ENCODE measurements around the gene CTLA4.
"Not testable (repeated sequence)": the region's sequence is repeated elsewhere in the genome, so short reads cannot be mapped to it uniquely, and the experiment has no call there.

The CTLA4 gene

GRCh38 chr2:203859030-203859789 is 8.4 kb upstream of the CTLA4 start:
- DNase-seq = no peak

GRCh38 chr2:203861197-203861596 is 6.4 kb upstream of the CTLA4 start:
- no peak for DNase-seq

DNA sequence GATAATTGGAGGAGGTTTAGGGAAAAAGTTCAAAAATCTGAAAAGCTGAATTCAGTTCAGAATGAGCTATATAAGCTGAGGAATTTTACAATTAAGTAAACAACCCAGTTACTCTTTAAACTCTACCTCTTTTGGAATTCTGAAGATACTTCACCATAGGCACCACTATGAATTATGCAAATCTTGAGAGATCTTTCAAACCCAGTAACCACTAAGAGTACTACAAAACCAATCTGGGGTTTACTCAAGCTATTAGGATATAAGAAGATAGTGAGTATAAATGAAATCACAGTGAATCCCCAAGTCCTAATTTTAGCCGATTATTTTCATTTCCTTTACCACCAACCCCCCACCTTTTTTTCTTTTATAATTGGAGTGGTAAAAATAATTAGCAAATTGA is 6.0 kb upstream of the CTLA4 start:
- DNase-seq = no peak

GRCh38 chr2:203869223-203870042 is 1.9 kb downstream of the CTLA4 start:
- DNase-seq = no peak

DNA sequence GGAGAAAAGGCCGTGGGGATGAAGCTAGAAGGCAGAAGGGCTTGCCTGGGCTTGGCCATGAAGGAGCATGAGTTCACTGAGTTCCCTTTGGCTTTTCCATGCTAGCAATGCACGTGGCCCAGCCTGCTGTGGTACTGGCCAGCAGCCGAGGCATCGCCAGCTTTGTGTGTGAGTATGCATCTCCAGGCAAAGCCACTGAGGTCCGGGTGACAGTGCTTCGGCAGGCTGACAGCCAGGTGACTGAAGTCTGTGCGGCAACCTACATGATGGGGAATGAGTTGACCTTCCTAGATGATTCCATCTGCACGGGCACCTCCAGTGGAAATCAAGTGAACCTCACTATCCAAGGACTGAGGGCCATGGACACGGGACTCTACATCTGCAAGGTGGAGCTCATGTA is 2.9 kb downstream of the CTLA4 start:
- no peak for DNase-seq

- no peak for DNase-seq
Observed at GRCh38 chr2:203870941-203871340, 3.4 kb downstream of the CTLA4 start.

- no peak for DNase-seq
Observed at GRCh38 chr2:203871371-203871983, 3.9 kb downstream of the CTLA4 start.

DNA sequence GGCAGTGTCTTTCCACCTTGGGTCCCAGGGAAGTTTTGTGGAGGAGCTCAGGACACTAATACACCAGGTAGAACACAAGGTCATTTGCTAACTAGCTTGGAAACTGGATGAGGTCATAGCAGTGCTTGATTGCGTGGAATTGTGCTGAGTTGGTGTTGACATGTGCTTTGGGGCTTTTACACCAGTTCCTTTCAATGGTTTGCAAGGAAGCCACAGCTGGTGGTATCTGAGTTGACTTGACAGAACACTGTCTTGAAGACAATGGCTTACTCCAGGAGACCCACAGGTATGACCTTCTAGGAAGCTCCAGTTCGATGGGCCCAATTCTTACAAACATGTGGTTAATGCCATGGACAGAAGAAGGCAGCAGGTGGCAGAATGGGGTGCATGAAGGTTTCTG is 5.9 kb downstream of the CTLA4 start:
- no peak for DNase-seq

- no peak for DNase-seq
Observed at GRCh38 chr2:203873921-203874631, 6.5 kb downstream of the CTLA4 start.

DNA sequence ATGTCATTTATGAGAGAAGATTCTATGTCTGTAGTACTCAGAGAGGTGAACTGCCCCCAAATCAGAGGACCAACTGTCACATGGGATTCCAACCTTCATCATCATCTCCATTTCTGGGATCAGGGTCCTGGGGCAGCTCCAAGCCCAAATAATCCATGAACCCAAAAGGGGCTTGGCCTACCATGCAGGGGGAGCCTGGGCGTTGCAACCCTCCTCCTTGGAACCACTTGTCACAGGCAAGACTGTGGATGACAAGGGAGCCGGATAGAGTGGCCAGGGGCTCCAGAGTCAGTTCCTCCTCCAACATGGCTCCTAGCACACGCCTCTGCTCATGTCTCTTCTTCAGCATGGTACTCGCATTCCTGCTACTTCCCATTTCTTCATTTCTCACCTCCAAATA is 7.9 kb downstream of the CTLA4 start:
- no peak for DNase-seq

GRCh38 chr2:203876328-203876727 is 8.8 kb downstream of the CTLA4 start:
- DNase-seq = no peak

DNA sequence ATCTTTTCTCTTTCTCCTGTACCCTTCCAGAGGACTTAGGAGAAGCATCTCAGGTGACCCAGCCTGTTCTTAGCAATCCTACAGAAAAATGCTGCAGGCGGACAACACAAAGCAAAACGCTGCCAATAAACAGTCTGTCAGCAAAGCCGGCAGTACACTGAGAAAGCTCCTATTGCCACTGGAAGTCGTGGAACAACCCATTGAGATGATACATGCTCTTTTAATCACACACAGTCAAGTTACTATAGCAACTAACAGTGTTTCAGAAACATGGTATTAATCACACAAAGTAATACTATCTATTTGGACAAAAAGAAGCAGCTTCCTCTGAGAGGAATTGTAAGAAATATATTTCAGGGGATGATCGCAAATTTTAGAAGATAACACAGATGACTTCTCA is 10.5 kb downstream of the CTLA4 start:
- DNase-seq = no peak

DNA sequence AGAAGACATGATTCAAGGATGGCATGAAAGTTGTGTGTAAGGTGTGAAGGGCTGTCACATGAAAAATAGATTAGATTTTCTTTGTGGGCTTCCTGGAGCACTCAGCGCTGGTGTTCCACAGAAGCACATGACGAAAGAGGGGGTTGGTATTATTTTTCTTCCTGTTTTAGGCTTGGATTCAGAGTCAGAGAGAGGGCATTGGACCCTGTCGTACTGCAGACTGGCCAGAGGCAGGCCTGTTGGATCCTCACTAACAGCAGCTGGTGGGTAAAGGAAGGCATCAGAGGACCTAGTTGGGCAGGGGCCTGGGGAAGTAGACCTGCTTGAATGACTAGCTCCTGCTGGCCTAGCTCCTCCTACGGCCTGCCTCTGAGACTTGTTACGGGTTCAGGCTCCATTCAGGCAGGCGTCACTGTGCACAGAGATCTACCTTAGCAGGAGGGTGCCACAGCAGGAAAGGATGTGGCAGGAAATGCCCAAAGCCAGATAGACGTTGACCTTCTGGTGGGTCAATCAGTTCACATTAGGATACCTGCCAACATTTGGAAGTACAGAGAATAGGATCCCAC is 13.1 kb downstream of the CTLA4 start:
- DNase-seq = no peak

GRCh38 chr2:203881185-203881584 is 13.6 kb downstream of the CTLA4 start:
- DNase-seq = not testable (repeated sequence)

DNA sequence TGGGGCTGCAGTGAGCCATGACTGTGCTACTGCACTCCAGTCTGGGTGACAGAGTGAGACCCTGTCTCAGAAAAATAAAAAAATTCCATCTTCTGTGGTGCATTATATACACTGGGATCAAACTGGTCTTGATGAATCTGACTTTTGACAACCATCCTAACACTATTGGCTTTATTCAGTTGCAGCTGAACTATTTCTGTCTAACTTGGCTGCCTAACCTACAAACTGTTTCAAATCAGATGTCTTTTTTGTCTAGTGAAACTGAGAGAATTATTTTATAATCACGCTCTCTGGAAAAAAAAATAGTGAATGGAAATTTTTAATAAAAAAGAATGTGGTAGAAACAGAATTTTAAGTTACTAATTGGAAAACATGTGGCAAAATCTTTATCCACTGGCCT is 15.0 kb downstream of the CTLA4 start:
- no peak for DNase-seq

GRCh38 chr2:203886661-203887151 is 19.1 kb downstream of the CTLA4 start:
- no peak for DNase-seq

GRCh38 chr2:203887677-203888076 is 20.1 kb downstream of the CTLA4 start:
- DNase-seq = no peak

- no peak for DNase-seq
Observed at GRCh38 chr2:203889542-203889941, 22.0 kb downstream of the CTLA4 start.

- no peak for DNase-seq
Observed at GRCh38 chr2:203889944-203890343, 22.4 kb downstream of the CTLA4 start.

DNA sequence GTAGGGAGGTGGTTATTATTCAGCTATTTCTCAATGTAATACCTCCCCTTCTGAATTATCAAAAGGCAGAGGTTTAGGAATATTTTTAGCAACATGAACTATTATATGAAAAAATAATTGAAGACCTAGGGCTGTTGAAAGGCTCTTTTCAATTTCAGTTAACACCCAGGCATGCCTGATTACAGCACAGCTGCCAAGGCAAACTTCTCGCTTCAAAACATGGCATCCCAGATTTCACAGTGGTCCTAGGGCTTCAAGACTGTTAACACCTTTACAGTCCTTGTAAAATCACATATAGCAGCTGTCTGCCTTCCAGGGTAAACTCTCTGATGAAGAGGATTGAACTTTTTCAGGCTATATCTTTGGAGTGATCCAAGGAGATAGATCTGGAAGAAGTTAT is 23.2 kb downstream of the CTLA4 start:
- no peak for DNase-seq

DNA sequence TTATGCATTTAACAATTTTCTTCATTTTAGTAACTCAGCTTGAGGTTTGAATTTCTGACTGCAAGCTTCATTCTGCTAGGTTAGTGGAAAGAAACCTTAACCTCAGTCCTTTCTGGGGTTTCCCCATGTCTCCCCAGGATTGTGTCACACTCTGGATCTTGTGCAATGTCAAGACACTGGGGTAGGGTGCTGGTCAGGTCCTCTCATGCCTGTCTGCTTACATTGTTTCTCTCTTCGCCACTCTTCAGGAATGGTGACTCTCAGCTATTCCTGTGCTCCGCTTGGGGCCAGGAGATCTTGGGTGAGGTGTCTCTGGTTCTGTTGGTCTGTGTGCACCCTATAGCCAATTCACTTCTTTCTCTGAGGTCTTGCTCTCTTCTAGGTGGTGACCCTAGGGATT is 23.9 kb downstream of the CTLA4 start:
- DNase-seq = no peak

- no peak for DNase-seq
Observed at GRCh38 chr2:203892207-203892606, 24.6 kb downstream of the CTLA4 start.

DNA sequence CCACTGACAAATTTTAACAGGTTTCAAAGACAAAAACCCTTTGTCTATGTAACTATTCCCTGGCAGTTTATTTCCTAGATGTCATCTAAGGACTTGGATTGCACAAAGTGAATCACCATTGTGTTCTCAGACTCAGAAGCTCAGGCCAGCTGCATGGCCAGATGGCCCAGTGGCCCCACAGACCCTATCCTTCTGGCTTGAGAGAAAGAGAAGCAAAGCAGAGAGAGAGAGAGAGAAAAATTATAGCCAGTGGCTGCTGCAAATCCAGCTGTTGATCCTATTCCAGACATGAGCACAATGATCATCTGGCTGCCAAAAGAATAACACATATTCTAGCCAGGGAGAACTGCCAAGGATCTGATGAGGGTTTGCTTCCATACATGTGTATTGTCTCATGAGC is 25.8 kb downstream of the CTLA4 start:
- no peak for DNase-seq

Data from KG1 (cell line).